Transverse colon (tissue), 4 donors: ENCODE results near the gene IL31. TPM values are rescaled to one million over a fixed set of nuclear protein-coding genes. Genes with fewer than 3 reads are reported as not detected.

Experiments used
- DNase-seq: peaks from one replicate; pipeline ENCODE4 v3.0.0-alpha.2; 2019
- H3K27ac ChIP-seq, 4 donors: fragments of 200-600 bp; sonication (generic); 2 replicates each; pipeline ENCODE4 v1.5.1; 2016 to 2018; ENCODE audit warnings: inconsistent platforms in 4 of 4
- H3K27me3 ChIP-seq: fragments of 200-600 bp; sonication (generic); 2 replicates; pipeline ENCODE4 v1.5.1; 2017; ENCODE audit warnings: inconsistent platforms
- H3K36me3 ChIP-seq, 4 donors: fragments of 200-600 bp; sonication (generic); 2 replicates each; pipeline ENCODE4 v1.5.1; 2017 to 2019; ENCODE audit warnings: inconsistent platforms in 4 of 4
- H3K4me1 ChIP-seq, 4 donors: fragments of 200-600 bp; sonication (generic); 2 replicates each; pipeline ENCODE4 v1.5.1; 2017 to 2020; ENCODE audit warnings: inconsistent platforms in 4 of 4
- H3K4me3 ChIP-seq, 4 donors: fragments of 200-600 bp; sonication (generic); 1 replicate in 1 of 4; 2 replicates in 3 of 4; pipeline versions ENCODE4 v1.5.1 to v1.6.1; 2017 to 2019; ENCODE audit warnings: inconsistent platforms in 4 of 4
- H3K9me3 ChIP-seq, 2 donors: fragments of 200-600 bp; sonication (generic); 2 replicates each; pipeline ENCODE4 v1.5.1; 2017 to 2019; ENCODE audit warnings: inconsistent platforms in 2 of 2
- CTCF ChIP-seq, 5 experiments: fragments of 200-600 bp in 3 of 5; fragments of 450-650 bp in 2 of 5; sonication (generic) in 3 of 5; IDR thresholded peaks; 1 replicate in 2 of 5; 2 replicates in 3 of 5; pipeline ENCODE4 v1.5.1; 2016 to 2017; ENCODE audit warnings: antibody characterized with exemption in 5 of 5, inconsistent platforms in 3 of 5, mild to moderate bottlenecking in 2 of 5, moderate library complexity in 1 of 5
- EP300 ChIP-seq: sonication (generic); formaldehyde crosslinking; IDR thresholded peaks from one replicate; pipeline ENCODE4 v1.6.1; 2017; ENCODE audit warnings: antibody characterized with exemption, low read depth
- POLR2A ChIP-seq: fragments of 450-650 bp; IDR thresholded peaks from one replicate; pipeline ENCODE4 v1.6.1; 2016; ENCODE audit warnings: antibody characterized with exemption, mild to moderate bottlenecking, moderate library complexity
- POLR2AphosphoS5 ChIP-seq, 3 donors: sonication (generic); formaldehyde crosslinking; IDR thresholded peaks; one replicate each; pipeline ENCODE4 v1.6.1; 2016; ENCODE audit warnings: antibody characterized with exemption in 3 of 3
- WGBS, 2 donors: methylation state at CpG; one replicate each; pipeline ENCODE4 v1.1.5; 2018; ENCODE audit warnings: low coverage in 1 of 2; 5-methylcytosine and 5-hydroxymethylcytosine counted together
- in situ Hi-C, 4 donors: fragments of 200-750 bp; cut with MboI; loops; one replicate each; pipeline versions ENCODE4 v1.15.0 to v1.15.1; 2017; ENCODE audit warnings: low sequenced_read_pairs in 3 of 4, low pct_ligation_motif_present in 1 of 4, low pct_unique_long_range_greater_than_20kb in 1 of 4
- intact Hi-C: fragments of 100-400 bp; cut with DNase I; formaldehyde crosslinking; loops from one replicate; pipeline ENCODE4 v1.15.1; 2023; ENCODE audit warnings: low total_unique reads
- total RNA-seq, 4 donors: library from RNA; depleted of rRNA; stranded (reverse); fragments of >200 nt; gene quantifications; one replicate each; pipeline ENCODE4 v1.1.0, GENCODE V29; 2016

Gene IL31
- total RNA-seq, 4 donors from 2014 or later = not detected

GRCh38 chr12:122172262-122172939, 1.6 kb downstream of the IL31 start:
- TF ChIP-seq EP300 = no peak
- no peak for TF ChIP-seq POLR2AphosphoS5 (IDR thresholded peaks at IDR 0.05)
- TF ChIP-seq POLR2A = no peak
- no peak for TF ChIP-seq CTCF (IDR thresholded peaks at IDR 0.05)
- in situ Hi-C loops = no loop called here
- no peaks in the 10 kb centered on the region for H3K9me3 ChIP-seq
- H3K27me3 ChIP-seq = no peaks in the 10 kb centered on the region
- no peaks in the 10 kb centered on the region for H3K4me1 ChIP-seq
- 65 to 70% methylated on average over 5 to 17 of the region's 17 CpGs for WGBS, 2 donors
- H3K36me3 ChIP-seq = no peaks in the 10 kb centered on the region
- intact Hi-C loops = no loop called here
- DNase-seq = no peak
- no peak overlapping the region for H3K27ac ChIP-seq
- no peak overlapping the region for H3K4me3 ChIP-seq

GRCh38 chr12:122171399-122171798, 2.6 kb downstream of the IL31 start:
- WGBS, 2 donors = 85 to 100% methylated on average over 2 to 5 of the region's 5 CpGs
- no peaks in the 10 kb centered on the region for H3K27me3 ChIP-seq
- no peaks in the 10 kb centered on the region for H3K4me1 ChIP-seq
- H3K9me3 ChIP-seq = no peaks in the 10 kb centered on the region
- in situ Hi-C loops = no loop called here
- DNase-seq = no peak
- no peaks in the 10 kb centered on the region for H3K36me3 ChIP-seq
- no peak overlapping the region for H3K27ac ChIP-seq
- no peak overlapping the region for H3K4me3 ChIP-seq
- intact Hi-C loops = no loop called here
- no peak for TF ChIP-seq EP300
- TF ChIP-seq CTCF (IDR thresholded peaks at IDR 0.05) = no peak
- TF ChIP-seq POLR2A = no peak
- no peak for TF ChIP-seq POLR2AphosphoS5 (IDR thresholded peaks at IDR 0.05)

- Histone ChIP-seq H3K36me3 (no peaks in the 10 kb centered on the region), H3K27me3 (no peaks in the 10 kb centered on the region), H3K4me1 (no peaks in the 10 kb centered on the region), H3K27ac (no peak overlapping the region), H3K4me3 (no peak overlapping the region), H3K9me3 (no peaks in the 10 kb centered on the region)
- intact Hi-C loops (no loop called here), in situ Hi-C loops (no loop called here)
- no peak for DNase-seq
- 84 to 90% methylated on average over 2 to 3 of the region's 3 CpGs for WGBS, 2 donors
- TF ChIP-seq POLR2AphosphoS5 (IDR thresholded peaks at IDR 0.05) (no peak), EP300 (no peak), POLR2A (no peak), CTCF (IDR thresholded peaks at IDR 0.05) (no peak)
Observed at GRCh38 chr12:122168492-122168891, 5.5 kb downstream of the IL31 start.

GRCh38 chr12:122167356-122167925, 6.6 kb downstream of the IL31 start:
- in situ Hi-C loops = no loop called here
- no peak for DNase-seq
- Histone ChIP-seq H3K9me3 (no peaks in the 10 kb centered on the region), H3K4me3 (no peak overlapping the region), H3K36me3 (no peaks in the 10 kb centered on the region), H3K4me1 (no peaks in the 10 kb centered on the region), H3K27ac (no peak overlapping the region), H3K27me3 (no peaks in the 10 kb centered on the region)
- intact Hi-C loops = no loop called here
- TF ChIP-seq CTCF (IDR thresholded peaks at IDR 0.05) (no peak), POLR2A (no peak), POLR2AphosphoS5 (IDR thresholded peaks at IDR 0.05) (no peak), EP300 (no peak)
- WGBS, 2 donors = 80 to 84% methylated on average over 6 to 10 of the region's 10 CpGs
